Liver (tissue), 9 donors: ENCODE measurements around the gene ARID3B. TPM values are rescaled to one million over a fixed set of nuclear protein-coding genes. Genes with fewer than 3 reads are reported as not detected.
"Not testable (repeated sequence)": the region's sequence is repeated elsewhere in the genome, so short reads cannot be mapped to it uniquely, and the experiment has no call there.

ENCODE experiments used
- DNase-seq: peaks from one replicate; pipeline ENCODE4 v3.0.0-alpha.2; 2017; ENCODE audit warnings: low spot score
- H3K27ac ChIP-seq, 2 donors: one replicate each; pipeline ENCODE4 v1.7.0; 2013; ENCODE audit warnings: inconsistent platforms in 2 of 2, low read length in 2 of 2, control low read depth in 1 of 2, low read depth in 1 of 2, mild to moderate bottlenecking in 1 of 2
- H3K27me3 ChIP-seq, 4 donors: one replicate each; pipeline versions ENCODE4 v1.6.1 to v1.7.0; 2013; ENCODE audit warnings: low read length in 3 of 4, inconsistent platforms in 1 of 4, mild to moderate bottlenecking in 1 of 4, moderate library complexity in 1 of 4; ENCODE audit not compliant: control insufficient read depth in 4 of 4, insufficient read depth in 4 of 4
- H3K36me3 ChIP-seq, 4 donors: one replicate each; pipeline versions ENCODE4 v1.6.1 to v1.7.0; 2013; ENCODE audit warnings: low read length in 3 of 4, mild to moderate bottlenecking in 3 of 4, low read depth in 1 of 4, moderate library complexity in 1 of 4; ENCODE audit not compliant: control insufficient read depth in 4 of 4, insufficient read depth in 3 of 4
- H3K4me1 ChIP-seq, 4 donors: one replicate each; pipeline versions ENCODE4 v1.6.1 to v1.7.0; 2013; ENCODE audit warnings: low read length in 3 of 4, mild to moderate bottlenecking in 3 of 4, moderate library complexity in 1 of 4; ENCODE audit not compliant: control insufficient read depth in 4 of 4, insufficient read depth in 4 of 4
- H3K4me3 ChIP-seq, 3 donors: one replicate each; pipeline versions ENCODE4 v1.6.1 to v1.7.0; 2013; ENCODE audit warnings: low read length in 3 of 3, control low read depth in 1 of 3, low read depth in 1 of 3, mild to moderate bottlenecking in 1 of 3
- H3K9ac ChIP-seq, 2 donors: one replicate each; pipeline ENCODE4 v1.7.0; 2013; ENCODE audit warnings: low read length in 2 of 2, mild to moderate bottlenecking in 2 of 2, moderate library complexity in 2 of 2, control low read depth in 1 of 2, low read depth in 1 of 2
- H3K9me3 ChIP-seq, 4 donors: one replicate each; pipeline versions ENCODE4 v1.6.1 to v1.7.0; 2013; ENCODE audit warnings: low read length in 3 of 4; ENCODE audit not compliant: control insufficient read depth in 4 of 4
- EGR1 ChIP-seq, 2 donors: IDR thresholded peaks; 2 replicates each; pipeline ENCODE4 v1.6.1; 2016 to 2018; ENCODE audit warnings: antibody characterized with exemption in 2 of 2, low read depth in 2 of 2
- FOXA1 ChIP-seq: IDR thresholded peaks from 2 replicates; pipeline ENCODE4 v1.6.1; 2016; ENCODE audit warnings: antibody characterized with exemption
- FOXA2 ChIP-seq: IDR thresholded peaks from 2 replicates; pipeline ENCODE4 v1.6.1; 2016; ENCODE audit warnings: antibody characterized with exemption
- GABPA ChIP-seq, 2 donors: IDR thresholded peaks in 1 of 2; conservative IDR thresholded peaks in 1 of 2; 2 replicates each; pipeline ENCODE4 v1.6.1; 2016; ENCODE audit warnings: antibody characterized with exemption in 2 of 2, mild to moderate bottlenecking in 1 of 2, moderate library complexity in 1 of 2
- HNF4A ChIP-seq, 2 donors: conservative IDR thresholded peaks; 2 replicates each; pipeline ENCODE4 v1.6.1; 2016; ENCODE audit warnings: antibody characterized with exemption in 2 of 2, mild to moderate bottlenecking in 2 of 2
- HNF4G ChIP-seq: IDR thresholded peaks from 2 replicates; pipeline ENCODE4 v1.6.1; 2016; ENCODE audit warnings: antibody characterized with exemption
- JUND ChIP-seq, 2 donors: IDR thresholded peaks; 2 replicates each; pipeline ENCODE4 v1.6.1; 2016; ENCODE audit warnings: antibody characterized with exemption in 2 of 2
- NR2F2 ChIP-seq: IDR thresholded peaks from 2 replicates; pipeline ENCODE4 v1.6.1; 2016; ENCODE audit warnings: antibody characterized with exemption
- RAD21 ChIP-seq, 2 donors: IDR thresholded peaks; 2 replicates each; pipeline ENCODE4 v1.6.1; 2016; ENCODE audit warnings: antibody characterized with exemption in 2 of 2, mild to moderate bottlenecking in 2 of 2
- RXRA ChIP-seq, 2 donors: IDR thresholded peaks; 2 replicates each; pipeline ENCODE4 v1.6.1; 2017 to 2018; ENCODE audit warnings: antibody characterized with exemption in 2 of 2, mild to moderate bottlenecking in 1 of 2
- SP1 ChIP-seq: IDR thresholded peaks from 2 replicates; pipeline ENCODE4 v1.6.1; 2018; ENCODE audit warnings: antibody characterized with exemption, mild to moderate bottlenecking
- TAF1 ChIP-seq: conservative IDR thresholded peaks from 2 replicates; pipeline ENCODE4 v1.6.1; 2016; ENCODE audit warnings: antibody characterized with exemption, mild to moderate bottlenecking
- YY1 ChIP-seq: IDR thresholded peaks from 2 replicates; pipeline ENCODE4 v1.6.1; 2016; ENCODE audit warnings: antibody characterized with exemption, mild to moderate bottlenecking
- WGBS: extraction: QIAGEN DNeasy Blood & Tissue Kit; methylation state at CpG from one replicate; pipeline ENCODE4 v1.1.7; 2013; 5-methylcytosine and 5-hydroxymethylcytosine counted together
- polyA plus RNA-seq, 2 donors: library from polyadenylated mRNA; stranded (reverse) in 1 of 2; unstranded in 1 of 2; fragments of 200-250 nt in 1 of 2; fragments of >200 nt in 1 of 2; fragmentation: Nextera tagmentation in 1 of 2; extraction: Ambion mirVana in 1 of 2; gene quantifications; one replicate each; pipeline versions ENCODE4 v1.2.1 to v1.2.3, GENCODE V29; 2013 to 2015
- total RNA-seq, 2 donors: library from RNA; depleted of rRNA; stranded (reverse); fragments of >200 nt; gene quantifications; one replicate each; pipeline ENCODE4 v1.2.3, GENCODE V29; 2014
- TF ChIP-seq, protein P1 (sequence below): IDR thresholded peaks from 2 replicates; pipeline ENCODE4 v1.6.1; 2016; ENCODE audit warnings: antibody characterized with exemption
- TF ChIP-seq, protein P2 (sequence below): IDR thresholded peaks from 2 replicates; pipeline ENCODE4 v1.6.1; 2016; ENCODE audit warnings: antibody characterized with exemption
- TF ChIP-seq, protein P3 (sequence below): IDR thresholded peaks from 2 replicates; pipeline ENCODE4 v1.6.1; 2016; ENCODE audit warnings: antibody characterized with exemption
- TF ChIP-seq, protein P4 (sequence below): fragments of 150-350 bp; IDR thresholded peaks from 2 replicates; pipeline ENCODE4 v1.5.1; 2017; ENCODE audit warnings: improper control_type of control experiment, low read depth, low read length; ENCODE audit not compliant: missing input control
- TF ChIP-seq, protein P5 (sequence below): IDR thresholded peaks from 2 replicates; pipeline ENCODE4 v1.6.1; 2016; ENCODE audit warnings: antibody characterized with exemption, mild to moderate bottlenecking
- donor health status: healthy.
- donor health status: healthy.
- donor health status: healthy.
- donor health status: healthy.
- donor health status: healthy.

The ARID3B gene
- total and polyA plus RNA-seq, 4 donors, result 1.4 to 6.6 (median 2.7) TPM

DNA sequence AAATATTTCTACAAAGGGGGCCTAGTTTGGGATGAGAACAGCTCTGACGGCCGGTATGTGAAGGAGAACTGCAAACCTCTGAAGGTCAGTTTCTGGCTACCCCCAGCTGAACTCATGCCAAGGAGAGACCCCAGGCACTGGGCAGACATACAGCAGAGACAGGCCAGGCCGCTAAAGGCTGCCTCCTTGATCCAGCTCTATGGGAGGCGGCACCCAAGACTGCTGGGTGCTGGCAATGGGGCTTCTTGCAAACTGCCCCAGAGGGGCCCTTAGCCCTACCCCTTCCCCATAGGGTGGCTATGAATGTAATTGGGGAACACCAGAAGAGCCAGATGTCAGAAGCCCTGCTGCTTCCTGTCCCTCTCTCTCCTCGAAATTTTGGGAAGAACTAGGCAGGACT lies 87.9 kb downstream of the ARID3B start:
- no peak for DNase-seq

DNA sequence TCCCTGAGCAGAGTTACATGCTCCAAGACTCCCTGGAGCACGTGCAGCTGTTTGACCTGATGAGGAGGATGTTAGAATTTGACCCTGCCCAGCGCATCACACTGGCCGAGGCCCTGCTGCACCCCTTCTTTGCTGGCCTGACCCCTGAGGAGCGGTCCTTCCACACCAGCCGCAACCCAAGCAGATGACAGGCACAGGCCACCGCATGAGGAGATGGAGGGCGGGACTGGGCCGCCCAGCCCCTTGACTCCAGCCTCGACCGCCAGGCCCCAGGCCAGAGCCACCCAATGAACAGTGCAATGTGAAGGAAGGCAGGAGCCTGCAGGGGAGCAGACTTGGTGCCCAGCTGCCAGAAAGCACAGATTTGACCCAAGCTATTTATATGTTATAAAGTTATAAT lies 88.7 kb downstream of the ARID3B start:
- Histone ChIP-seq H3K36me3 (peaks cover 34 to 83% (median 63%) of the 10 kb centered on the region in 4 donors), H3K4me1 (peaks cover 2 to 15% (median 7%) of the 10 kb centered on the region in 4 donors)
- WGBS, result 87% methylated on average over 9 of the region's 10 CpGs
- H3K4me3 ChIP-seq, H3K9ac ChIP-seq, DNase-seq, H3K9me3 ChIP-seq, H3K27ac ChIP-seq, H3K27me3 ChIP-seq: not testable (repeated sequence)

More for the DNA sequence above, 87.9 kb downstream of the ARID3B start:
- Histone ChIP-seq H3K4me1 (peaks cover 2 to 15% (median 7%) of the 10 kb centered on the region in 4 donors), H3K4me3 (no peak overlapping the region), H3K9ac (no peak overlapping the region), H3K9me3 (no peaks in the 10 kb centered on the region), H3K36me3 (peaks cover 37 to 85% (median 66%) of the 10 kb centered on the region in 4 donors), H3K27me3 (no peaks in the 10 kb centered on the region), H3K27ac (no peak overlapping the region)
- WGBS, result 74% methylated on average over 5 of the region's 5 CpGs
- TF ChIP-seq, protein P1, sequence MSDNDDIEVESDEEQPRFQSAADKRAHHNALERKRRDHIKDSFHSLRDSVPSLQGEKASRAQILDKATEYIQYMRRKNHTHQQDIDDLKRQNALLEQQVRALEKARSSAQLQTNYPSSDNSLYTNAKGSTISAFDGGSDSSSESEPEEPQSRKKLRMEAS, result no peak
- TF ChIP-seq EGR1 (IDR thresholded peaks at IDR 0.05; ENCODE audit: low read depth in 2 of 2) (no peak), RXRA (IDR thresholded peaks at IDR 0.05) (no peak), GABPA (IDR thresholded peaks at IDR 0.05 in 1 of 2, conservative IDR thresholded peaks at IDR 0.05 in 1 of 2) (no peak), HNF4A (conservative IDR thresholded peaks at IDR 0.05) (no peak), JUND (IDR thresholded peaks at IDR 0.05) (no peak), NR2F2 (no peak), FOXA1 (no peak), YY1 (no peak), TAF1 (no peak), FOXA2 (no peak), SP1 (no peak), HNF4G (no peak), RAD21 (IDR thresholded peaks at IDR 0.05) (no peak)
- TF ChIP-seq, protein P2, sequence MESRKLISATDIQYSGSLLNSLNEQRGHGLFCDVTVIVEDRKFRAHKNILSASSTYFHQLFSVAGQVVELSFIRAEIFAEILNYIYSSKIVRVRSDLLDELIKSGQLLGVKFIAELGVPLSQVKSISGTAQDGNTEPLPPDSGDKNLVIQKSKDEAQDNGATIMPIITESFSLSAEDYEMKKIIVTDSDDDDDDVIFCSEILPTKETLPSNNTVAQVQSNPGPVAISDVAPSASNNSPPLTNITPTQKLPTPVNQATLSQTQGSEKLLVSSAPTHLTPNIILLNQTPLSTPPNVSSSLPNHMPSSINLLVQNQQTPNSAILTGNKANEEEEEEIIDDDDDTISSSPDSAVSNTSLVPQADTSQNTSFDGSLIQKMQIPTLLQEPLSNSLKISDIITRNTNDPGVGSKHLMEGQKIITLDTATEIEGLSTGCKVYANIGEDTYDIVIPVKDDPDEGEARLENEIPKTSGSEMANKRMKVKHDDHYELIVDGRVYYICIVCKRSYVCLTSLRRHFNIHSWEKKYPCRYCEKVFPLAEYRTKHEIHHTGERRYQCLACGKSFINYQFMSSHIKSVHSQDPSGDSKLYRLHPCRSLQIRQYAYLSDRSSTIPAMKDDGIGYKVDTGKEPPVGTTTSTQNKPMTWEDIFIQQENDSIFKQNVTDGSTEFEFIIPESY, result no peak
- TF ChIP-seq, protein P3, sequence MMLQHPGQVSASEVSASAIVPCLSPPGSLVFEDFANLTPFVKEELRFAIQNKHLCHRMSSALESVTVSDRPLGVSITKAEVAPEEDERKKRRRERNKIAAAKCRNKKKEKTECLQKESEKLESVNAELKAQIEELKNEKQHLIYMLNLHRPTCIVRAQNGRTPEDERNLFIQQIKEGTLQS, result no peak
- TF ChIP-seq, protein P4, sequence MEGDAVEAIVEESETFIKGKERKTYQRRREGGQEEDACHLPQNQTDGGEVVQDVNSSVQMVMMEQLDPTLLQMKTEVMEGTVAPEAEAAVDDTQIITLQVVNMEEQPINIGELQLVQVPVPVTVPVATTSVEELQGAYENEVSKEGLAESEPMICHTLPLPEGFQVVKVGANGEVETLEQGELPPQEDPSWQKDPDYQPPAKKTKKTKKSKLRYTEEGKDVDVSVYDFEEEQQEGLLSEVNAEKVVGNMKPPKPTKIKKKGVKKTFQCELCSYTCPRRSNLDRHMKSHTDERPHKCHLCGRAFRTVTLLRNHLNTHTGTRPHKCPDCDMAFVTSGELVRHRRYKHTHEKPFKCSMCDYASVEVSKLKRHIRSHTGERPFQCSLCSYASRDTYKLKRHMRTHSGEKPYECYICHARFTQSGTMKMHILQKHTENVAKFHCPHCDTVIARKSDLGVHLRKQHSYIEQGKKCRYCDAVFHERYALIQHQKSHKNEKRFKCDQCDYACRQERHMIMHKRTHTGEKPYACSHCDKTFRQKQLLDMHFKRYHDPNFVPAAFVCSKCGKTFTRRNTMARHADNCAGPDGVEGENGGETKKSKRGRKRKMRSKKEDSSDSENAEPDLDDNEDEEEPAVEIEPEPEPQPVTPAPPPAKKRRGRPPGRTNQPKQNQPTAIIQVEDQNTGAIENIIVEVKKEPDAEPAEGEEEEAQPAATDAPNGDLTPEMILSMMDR, result no peak
- TF ChIP-seq, protein P5, sequence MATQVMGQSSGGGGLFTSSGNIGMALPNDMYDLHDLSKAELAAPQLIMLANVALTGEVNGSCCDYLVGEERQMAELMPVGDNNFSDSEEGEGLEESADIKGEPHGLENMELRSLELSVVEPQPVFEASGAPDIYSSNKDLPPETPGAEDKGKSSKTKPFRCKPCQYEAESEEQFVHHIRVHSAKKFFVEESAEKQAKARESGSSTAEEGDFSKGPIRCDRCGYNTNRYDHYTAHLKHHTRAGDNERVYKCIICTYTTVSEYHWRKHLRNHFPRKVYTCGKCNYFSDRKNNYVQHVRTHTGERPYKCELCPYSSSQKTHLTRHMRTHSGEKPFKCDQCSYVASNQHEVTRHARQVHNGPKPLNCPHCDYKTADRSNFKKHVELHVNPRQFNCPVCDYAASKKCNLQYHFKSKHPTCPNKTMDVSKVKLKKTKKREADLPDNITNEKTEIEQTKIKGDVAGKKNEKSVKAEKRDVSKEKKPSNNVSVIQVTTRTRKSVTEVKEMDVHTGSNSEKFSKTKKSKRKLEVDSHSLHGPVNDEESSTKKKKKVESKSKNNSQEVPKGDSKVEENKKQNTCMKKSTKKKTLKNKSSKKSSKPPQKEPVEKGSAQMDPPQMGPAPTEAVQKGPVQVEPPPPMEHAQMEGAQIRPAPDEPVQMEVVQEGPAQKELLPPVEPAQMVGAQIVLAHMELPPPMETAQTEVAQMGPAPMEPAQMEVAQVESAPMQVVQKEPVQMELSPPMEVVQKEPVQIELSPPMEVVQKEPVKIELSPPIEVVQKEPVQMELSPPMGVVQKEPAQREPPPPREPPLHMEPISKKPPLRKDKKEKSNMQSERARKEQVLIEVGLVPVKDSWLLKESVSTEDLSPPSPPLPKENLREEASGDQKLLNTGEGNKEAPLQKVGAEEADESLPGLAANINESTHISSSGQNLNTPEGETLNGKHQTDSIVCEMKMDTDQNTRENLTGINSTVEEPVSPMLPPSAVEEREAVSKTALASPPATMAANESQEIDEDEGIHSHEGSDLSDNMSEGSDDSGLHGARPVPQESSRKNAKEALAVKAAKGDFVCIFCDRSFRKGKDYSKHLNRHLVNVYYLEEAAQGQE, result no peak
